ENCODE results near the gene RPL39L.

- no peak for TF ChIP-seq EZH2 (IDR thresholded peaks at IDR 0.05; ENCODE audit: borderline replicate concordance, low read depth, low read length, severe bottlenecking)
- TF ChIP-seq, protein P1, sequence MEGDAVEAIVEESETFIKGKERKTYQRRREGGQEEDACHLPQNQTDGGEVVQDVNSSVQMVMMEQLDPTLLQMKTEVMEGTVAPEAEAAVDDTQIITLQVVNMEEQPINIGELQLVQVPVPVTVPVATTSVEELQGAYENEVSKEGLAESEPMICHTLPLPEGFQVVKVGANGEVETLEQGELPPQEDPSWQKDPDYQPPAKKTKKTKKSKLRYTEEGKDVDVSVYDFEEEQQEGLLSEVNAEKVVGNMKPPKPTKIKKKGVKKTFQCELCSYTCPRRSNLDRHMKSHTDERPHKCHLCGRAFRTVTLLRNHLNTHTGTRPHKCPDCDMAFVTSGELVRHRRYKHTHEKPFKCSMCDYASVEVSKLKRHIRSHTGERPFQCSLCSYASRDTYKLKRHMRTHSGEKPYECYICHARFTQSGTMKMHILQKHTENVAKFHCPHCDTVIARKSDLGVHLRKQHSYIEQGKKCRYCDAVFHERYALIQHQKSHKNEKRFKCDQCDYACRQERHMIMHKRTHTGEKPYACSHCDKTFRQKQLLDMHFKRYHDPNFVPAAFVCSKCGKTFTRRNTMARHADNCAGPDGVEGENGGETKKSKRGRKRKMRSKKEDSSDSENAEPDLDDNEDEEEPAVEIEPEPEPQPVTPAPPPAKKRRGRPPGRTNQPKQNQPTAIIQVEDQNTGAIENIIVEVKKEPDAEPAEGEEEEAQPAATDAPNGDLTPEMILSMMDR (IDR thresholded peaks at IDR 0.05; ENCODE audit: borderline replicate concordance, extremely low read depth, low read length, poor library complexity, severe bottlenecking), result no peak
Observed at GRCh38 chr3:187085021-187085666, 54.2 kb downstream of the RPL39L start.
